ENCODE data around the gene TNNT3.

The TNNT3 gene

GRCh38 chr11:1949302-1949701, 29.8 kb downstream of the TNNT3 start:
- ChIA-PET POLR2A (interaction anchor here (1.1 kb wide), 1 partner anchor 67 kb away, joined by 4 read pairs; no protein-coding TSS in a partner anchor), CTCF (interaction anchor here (1.2 to 1.6 kb wide), 3 partner anchors 67 to 297 kb away, joined by 4 to 5 read pairs (median 4); no protein-coding TSS in a partner anchor)
- no peak for DNase-seq (ENCODE audit: extremely low spot score)
- TF ChIP-seq FOXA1 (IDR thresholded peaks at IDR 0.05), result no peak
- no peak for TF ChIP-seq SUZ12 (IDR thresholded peaks at IDR 0.05)
- no peak for TF ChIP-seq BHLHE40 (IDR thresholded peaks at IDR 0.05; ENCODE audit: borderline replicate concordance)
- TF ChIP-seq FOXK2 (IDR thresholded peaks at IDR 0.05), result no peak
- TF ChIP-seq TARDBP (IDR thresholded peaks at IDR 0.05), result no peak
- no peak for TF ChIP-seq L3MBTL2 (conservative IDR thresholded peaks at IDR 0.05)
- TF ChIP-seq LEF1 (IDR thresholded peaks at IDR 0.05; ENCODE audit: borderline replicate concordance), result no peak
- no peak for TF ChIP-seq FOXM1 (IDR thresholded peaks at IDR 0.05; ENCODE audit: borderline replicate concordance)
- no peak for TF ChIP-seq ELF4 (IDR thresholded peaks at IDR 0.05)
- no peak for TF ChIP-seq ZNF384 (IDR thresholded peaks at IDR 0.05)
- no peak for TF ChIP-seq ARNT (IDR thresholded peaks at IDR 0.05)
- TF ChIP-seq PKNOX1 (IDR thresholded peaks at IDR 0.05), result no peak
- no peak for TF ChIP-seq HDGF (IDR thresholded peaks at IDR 0.05; ENCODE audit: borderline replicate concordance)
- no peak for TF ChIP-seq SP1 (IDR thresholded peaks at IDR 0.05)
- no peak for TF ChIP-seq NFRKB (IDR thresholded peaks at IDR 0.05)

GRCh38 chr11:1949922-1950321, 30.4 kb downstream of the TNNT3 start:
- no peak for DNase-seq (ENCODE audit: extremely low spot score)
- no peak for TF ChIP-seq FOXK2 (IDR thresholded peaks at IDR 0.05)
- ChIA-PET CTCF (interaction anchor here (1.6 kb wide), 1 partner anchor 68 kb away, joined by 5 read pairs; no protein-coding TSS in a partner anchor), POLR2A (interaction anchor here (1.1 kb wide), 1 partner anchor 68 kb away, joined by 4 read pairs; no protein-coding TSS in a partner anchor)

GRCh38 chr11:1952806-1953482, 33.4 kb downstream of the TNNT3 start:
- DNase-seq (ENCODE audit: extremely low spot score), result no peak
- ChIA-PET POLR2A (interaction anchor here (0.6 kb wide), 1 partner anchor 38 kb away, joined by 3 read pairs; no protein-coding TSS in a partner anchor), CTCF (no interaction called here)
- TF ChIP-seq BHLHE40 (IDR thresholded peaks at IDR 0.05; ENCODE audit: borderline replicate concordance), result no peak
- no peak for TF ChIP-seq FOXK2 (IDR thresholded peaks at IDR 0.05)
- no peak for TF ChIP-seq PKNOX1 (IDR thresholded peaks at IDR 0.05)
- TF ChIP-seq ELF4 (IDR thresholded peaks at IDR 0.05), result no peak
- no peak for TF ChIP-seq LEF1 (IDR thresholded peaks at IDR 0.05; ENCODE audit: borderline replicate concordance)
- no peak for TF ChIP-seq TARDBP (IDR thresholded peaks at IDR 0.05)
- no peak for TF ChIP-seq ARNT (IDR thresholded peaks at IDR 0.05)
- no peak for TF ChIP-seq ZNF384 (IDR thresholded peaks at IDR 0.05)
- TF ChIP-seq CTBP1 (IDR thresholded peaks at IDR 0.05; ENCODE audit: borderline replicate concordance), result no peak

- POLR2A ChIA-PET, result interaction anchor here (0.6 kb wide), 1 partner anchor 37 kb away, joined by 3 read pairs; no protein-coding TSS in a partner anchor
- TF ChIP-seq FOXM1 (IDR thresholded peaks at IDR 0.05; ENCODE audit: borderline replicate concordance) (no peak), SP1 (IDR thresholded peaks at IDR 0.05) (no peak), ZNF384 (IDR thresholded peaks at IDR 0.05) (no peak), NFRKB (IDR thresholded peaks at IDR 0.05) (no peak), LEF1 (IDR thresholded peaks at IDR 0.05; ENCODE audit: borderline replicate concordance) (no peak), CTBP1 (IDR thresholded peaks at IDR 0.05; ENCODE audit: borderline replicate concordance) (no peak), HDGF (IDR thresholded peaks at IDR 0.05; ENCODE audit: borderline replicate concordance) (no peak), TARDBP (IDR thresholded peaks at IDR 0.05) (no peak), BHLHE40 (IDR thresholded peaks at IDR 0.05; ENCODE audit: borderline replicate concordance) (no peak), ELF4 (IDR thresholded peaks at IDR 0.05) (no peak), FOXK2 (IDR thresholded peaks at IDR 0.05) (no peak), L3MBTL2 (conservative IDR thresholded peaks at IDR 0.05) (no peak), PKNOX1 (IDR thresholded peaks at IDR 0.05) (no peak), ARNT (IDR thresholded peaks at IDR 0.05) (no peak), SUZ12 (IDR thresholded peaks at IDR 0.05) (no peak), FOXA1 (IDR thresholded peaks at IDR 0.05) (no peak)
- CTCF ChIA-PET, result no interaction called here
- no peak for DNase-seq (ENCODE audit: extremely low spot score)
These were observed 34.2 kb downstream of the TNNT3 start for GRCh38 chr11:1953489-1954266.

- POLR2A ChIA-PET, result no interaction called here
- DNase-seq (ENCODE audit: extremely low spot score), result no peak
- CTCF ChIA-PET, result no interaction called here
- TF ChIP-seq HDGF (IDR thresholded peaks at IDR 0.05; ENCODE audit: borderline replicate concordance), result no peak
- TF ChIP-seq FOXM1 (IDR thresholded peaks at IDR 0.05; ENCODE audit: borderline replicate concordance), result no peak
- TF ChIP-seq LEF1 (IDR thresholded peaks at IDR 0.05; ENCODE audit: borderline replicate concordance), result no peak
- TF ChIP-seq L3MBTL2 (conservative IDR thresholded peaks at IDR 0.05), result no peak
- no peak for TF ChIP-seq CTBP1 (IDR thresholded peaks at IDR 0.05; ENCODE audit: borderline replicate concordance)
- TF ChIP-seq SP1 (IDR thresholded peaks at IDR 0.05), result no peak
- no peak for TF ChIP-seq SUZ12 (IDR thresholded peaks at IDR 0.05)
- TF ChIP-seq ARNT (IDR thresholded peaks at IDR 0.05), result no peak
- TF ChIP-seq FOXA1 (IDR thresholded peaks at IDR 0.05), result no peak
- no peak for TF ChIP-seq PKNOX1 (IDR thresholded peaks at IDR 0.05)
- TF ChIP-seq TARDBP (IDR thresholded peaks at IDR 0.05), result no peak
- no peak for TF ChIP-seq ZNF384 (IDR thresholded peaks at IDR 0.05)
- no peak for TF ChIP-seq ELF4 (IDR thresholded peaks at IDR 0.05)
- no peak for TF ChIP-seq NFRKB (IDR thresholded peaks at IDR 0.05)
- TF ChIP-seq FOXK2 (IDR thresholded peaks at IDR 0.05), result no peak
- no peak for TF ChIP-seq BHLHE40 (IDR thresholded peaks at IDR 0.05; ENCODE audit: borderline replicate concordance)
These were observed 38.9 kb downstream of the TNNT3 start for GRCh38 chr11:1958367-1958766.

Data from HEK293T (cell line).